Trophoblast cell (in vitro differentiated cells and primary cell): ENCODE data around the gene DNAJB5.
"Not testable (repeated sequence)": the region's sequence is repeated elsewhere in the genome, so short reads cannot be mapped to it uniquely, and the experiment has no call there.

ENCODE experiments used
- DNase-seq, 2 donors: peaks; one replicate each; pipeline ENCODE4 v3.0.0-alpha.2; 2016
- H2AFZ ChIP-seq: 2 replicates; pipeline ENCODE4 v1.6.1; 2013; ENCODE audit warnings: low read length, moderate library complexity, mild to moderate bottlenecking; ENCODE audit not compliant: insufficient read depth, poor library complexity
- H2AK5ac ChIP-seq: 2 replicates; pipeline ENCODE4 v1.6.1; 2013; ENCODE audit warnings: mild to moderate bottlenecking, low read length
- H2BK120ac ChIP-seq: 2 replicates; pipeline ENCODE4 v1.6.1; 2013; ENCODE audit warnings: low read length, mild to moderate bottlenecking, moderate library complexity; ENCODE audit not compliant: insufficient read depth, poor library complexity
- H2BK12ac ChIP-seq: 2 replicates; pipeline ENCODE4 v1.6.1; 2013; ENCODE audit warnings: mild to moderate bottlenecking, low read length, moderate library complexity
- H2BK5ac ChIP-seq: 2 replicates; pipeline ENCODE4 v1.6.1; 2013; ENCODE audit warnings: low read length, low read depth, moderate library complexity, mild to moderate bottlenecking; ENCODE audit not compliant: poor library complexity
- H3K14ac ChIP-seq: 2 replicates; pipeline ENCODE4 v1.6.1; 2013; ENCODE audit warnings: mild to moderate bottlenecking, low read length
- H3K18ac ChIP-seq: 2 replicates; pipeline ENCODE4 v1.6.1; 2013; ENCODE audit warnings: mild to moderate bottlenecking, low read length
- H3K23ac ChIP-seq: 2 replicates; pipeline ENCODE4 v1.6.1; 2013; ENCODE audit warnings: low read length
- H3K27ac ChIP-seq: 2 replicates; pipeline ENCODE4 v1.5.1; 2013; ENCODE audit warnings: low read depth, mild to moderate bottlenecking, inconsistent platforms, low read length, moderate library complexity
- H3K27me3 ChIP-seq: 2 replicates; pipeline ENCODE4 v1.6.1; 2013; ENCODE audit warnings: inconsistent platforms, mild to moderate bottlenecking, low read length, moderate library complexity; ENCODE audit not compliant: insufficient read depth
- H3K36me3 ChIP-seq, 2 experiments: 1 replicate in 1 of 2; 2 replicates in 1 of 2; pipeline ENCODE4 v1.6.1; 2013; ENCODE audit warnings: low read length in 2 of 2, mild to moderate bottlenecking in 2 of 2, moderate library complexity in 1 of 2; ENCODE audit not compliant: insufficient read depth in 2 of 2, control insufficient read depth in 1 of 2
- H3K4ac ChIP-seq: 2 replicates; pipeline ENCODE4 v1.6.1; 2013; ENCODE audit warnings: low read depth, mild to moderate bottlenecking, low read length, moderate library complexity
- H3K4me1 ChIP-seq, 2 experiments: 1 replicate in 1 of 2; 2 replicates in 1 of 2; pipeline ENCODE4 v1.6.1; 2013; ENCODE audit warnings: low read length in 2 of 2, mild to moderate bottlenecking in 2 of 2, moderate library complexity in 1 of 2; ENCODE audit not compliant: insufficient read depth in 2 of 2, control insufficient read depth in 1 of 2
- H3K4me2 ChIP-seq: 2 replicates; pipeline ENCODE4 v1.6.1; 2013; ENCODE audit warnings: inconsistent platforms, mild to moderate bottlenecking, low read length, moderate library complexity
- H3K4me3 ChIP-seq: 2 replicates; pipeline ENCODE4 v1.5.1; 2013; ENCODE audit warnings: mild to moderate bottlenecking, low read depth, low read length, inconsistent platforms
- H3K79me1 ChIP-seq: one replicate; pipeline ENCODE4 v1.6.1; 2013; ENCODE audit warnings: low read length
- H3K79me2 ChIP-seq: 2 replicates; pipeline ENCODE4 v1.6.1; 2013; ENCODE audit warnings: low read length, mild to moderate bottlenecking; ENCODE audit not compliant: control insufficient read depth, insufficient read depth, poor library complexity
- H3K9ac ChIP-seq: 2 replicates; pipeline ENCODE4 v1.6.1; 2013; ENCODE audit warnings: mild to moderate bottlenecking, low read length
- H3K9me3 ChIP-seq: 2 replicates; pipeline ENCODE4 v1.6.1; 2013; ENCODE audit warnings: low read depth, mild to moderate bottlenecking, control low read depth, inconsistent platforms, low read length; ENCODE audit not compliant: insufficient read depth
- H4K12ac ChIP-seq: 2 replicates; pipeline ENCODE4 v1.6.1; 2013; ENCODE audit warnings: low read depth, mild to moderate bottlenecking, low read length, moderate library complexity
- H4K8ac ChIP-seq: 2 replicates; pipeline ENCODE4 v1.6.1; 2013; ENCODE audit warnings: low read depth, mild to moderate bottlenecking, low read length, moderate library complexity
- H4K91ac ChIP-seq: one replicate; pipeline ENCODE4 v1.6.1; 2013; ENCODE audit warnings: low read depth, mild to moderate bottlenecking, low read length, moderate library complexity
- WGBS: extraction: QIAGEN DNeasy Blood & Tissue Kit; methylation state at CpG from one replicate; pipeline ENCODE4 v1.1.7; 2013; ENCODE audit warnings: missing lambda C conversion rate; ENCODE audit not compliant: insufficient read length, insufficient coverage; ENCODE audit errors: extremely low coverage; 5-methylcytosine and 5-hydroxymethylcytosine counted together

Gene DNAJB5

GRCh38 chr9:35001803-35002502 is 12.4 kb downstream of the DNAJB5 start:
- Histone ChIP-seq H3K23ac (no peak overlapping the region), H3K4me1 (peaks cover 5 to 13% of the 10 kb centered on the region in 2 experiments), H3K79me1 (peaks cover 3% of the 10 kb centered on the region), H3K4me3 (no peak overlapping the region), H3K36me3 (peaks cover 5 to 11% of the 10 kb centered on the region in 2 experiments), H3K18ac (no peak overlapping the region), H2AFZ (no peak overlapping the region), H2AK5ac (no peak overlapping the region), H3K27ac (no peak overlapping the region), H2BK120ac (no peak overlapping the region), H4K91ac (no peak overlapping the region), H2BK12ac (no peak overlapping the region), H3K9me3 (no peaks in the 10 kb centered on the region), H3K9ac (no peak overlapping the region), H2BK5ac (no peak overlapping the region), H4K12ac (no peak overlapping the region), H3K27me3 (no peaks in the 10 kb centered on the region), H3K4me2 (no peak overlapping the region), H3K79me2 (no peaks in the 10 kb centered on the region), H3K14ac (no peak overlapping the region), H3K4ac (no peak overlapping the region), H4K8ac (no peak overlapping the region)
- WGBS: no CpG with 5 or more reads among the region's 2 CpGs
- peak; percentile 73 to 81 for DNase-seq

GRCh38 chr9:35002623-35003022 is 13.1 kb downstream of the DNAJB5 start:
- Histone ChIP-seq H3K27me3 (no peaks in the 10 kb centered on the region), H4K12ac (no peak overlapping the region), H3K14ac (no peak overlapping the region), H3K27ac (no peak overlapping the region), H4K8ac (no peak overlapping the region), H4K91ac (peak overlapping the region; percentile 78), H3K18ac (no peak overlapping the region), H2AK5ac (no peak overlapping the region), H2BK5ac (no peak overlapping the region), H3K4me1 (peaks cover 5 to 13% of the 10 kb centered on the region in 2 experiments), H3K23ac (no peak overlapping the region), H2BK120ac (no peak overlapping the region), H3K9me3 (no peaks in the 10 kb centered on the region), H3K4me2 (no peak overlapping the region), H3K79me2 (no peaks in the 10 kb centered on the region), H3K4ac (no peak overlapping the region), H2BK12ac (no peak overlapping the region), H3K9ac (no peak overlapping the region), H3K79me1 (peaks cover 3% of the 10 kb centered on the region), H2AFZ (no peak overlapping the region), H3K4me3 (no peak overlapping the region), H3K36me3 (peaks cover 0 to 5% of the 10 kb centered on the region in 2 experiments)
- DNase-seq: no peak

DNA sequence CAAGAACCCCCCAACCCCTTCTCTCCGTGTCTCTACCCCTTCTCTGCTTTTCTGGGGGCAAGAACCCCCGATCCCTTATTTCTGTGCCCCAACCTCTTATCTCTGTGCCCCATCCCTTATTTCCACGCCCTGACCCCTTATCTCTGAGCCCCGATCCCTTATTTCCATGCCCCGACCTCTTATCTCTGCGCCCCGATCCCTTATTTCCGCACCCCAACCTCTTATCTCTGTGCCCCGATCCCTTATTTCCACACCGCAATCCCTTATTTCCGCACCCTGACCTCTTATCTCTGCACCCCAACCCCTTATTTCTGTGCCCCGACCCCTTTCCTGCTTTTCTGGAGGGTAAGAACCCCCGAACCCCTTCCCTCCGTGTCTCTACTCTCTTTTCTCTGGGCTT is 14.8 kb downstream of the DNAJB5 start:
- H2BK120ac ChIP-seq, H3K18ac ChIP-seq, H4K8ac ChIP-seq, H2BK12ac ChIP-seq, H3K14ac ChIP-seq, H2AFZ ChIP-seq, H3K4me2 ChIP-seq, H3K4ac ChIP-seq, H3K9me3 ChIP-seq, H3K27ac ChIP-seq, H3K79me1 ChIP-seq, H2BK5ac ChIP-seq, H3K27me3 ChIP-seq, H2AK5ac ChIP-seq, H3K79me2 ChIP-seq, DNase-seq, H4K91ac ChIP-seq, H3K4me3 ChIP-seq, H3K23ac ChIP-seq, H3K9ac ChIP-seq, H3K36me3 ChIP-seq, H4K12ac ChIP-seq: not testable (repeated sequence)
- peaks cover 5 to 13% of the 10 kb centered on the region in 2 experiments for H3K4me1 ChIP-seq
- WGBS: no CpG with 5 or more reads among the region's 14 CpGs

- H2AK5ac ChIP-seq: no peak overlapping the region
- H4K12ac ChIP-seq: no peak overlapping the region
- no peak for DNase-seq
- peaks cover 5% of the 10 kb centered on the region for H3K9me3 ChIP-seq
- H3K27ac ChIP-seq: no peak overlapping the region
- H3K9ac ChIP-seq: no peak overlapping the region
- H3K23ac ChIP-seq: no peak overlapping the region
- H3K4ac ChIP-seq: no peak overlapping the region
- H3K18ac ChIP-seq: no peak overlapping the region
- no peaks in the 10 kb centered on the region for H3K27me3 ChIP-seq
- no peak overlapping the region for H2BK120ac ChIP-seq
- no peak overlapping the region for H3K4me2 ChIP-seq
- no peaks in the 10 kb centered on the region for H3K79me1 ChIP-seq
- H4K91ac ChIP-seq: no peak overlapping the region
- peaks cover 5 to 14% of the 10 kb centered on the region in 2 experiments for H3K36me3 ChIP-seq
- no peaks in the 10 kb centered on the region for H3K4me1 ChIP-seq
- H2BK12ac ChIP-seq: no peak overlapping the region
- no peak overlapping the region for H2BK5ac ChIP-seq
- no peak overlapping the region for H2AFZ ChIP-seq
- no peak overlapping the region for H3K14ac ChIP-seq
- WGBS: no CpG with 5 or more reads among the region's 3 CpGs
- H3K79me2 ChIP-seq: no peaks in the 10 kb centered on the region
- H4K8ac ChIP-seq: no peak overlapping the region
- H3K4me3 ChIP-seq: no peak overlapping the region
Measured at GRCh38 chr9:35010351-35010958, 20.9 kb downstream of the DNAJB5 start.
